DND-41 (cell line): ENCODE results near the gene REST.

Source experiments
- ATAC-seq: fragments of 200-7000 bp; cut with Tn5 transposase; 3 replicates; pipeline ENCODE4 v1.9.1; 2021; ENCODE audit warnings: low read depth; ENCODE audit not compliant: insufficient read depth
- DNase-seq: peaks from one replicate; pipeline ENCODE4 v3.0.0-alpha.2; 2020
- H2AFZ ChIP-seq: 2 replicates; pipeline ENCODE4 v1.6.0; 2012; ENCODE audit warnings: low read depth, low read length
- H3K27ac ChIP-seq: 2 replicates; pipeline ENCODE4 v1.5.1; 2012; ENCODE audit warnings: low read length, inconsistent platforms
- H3K27me3 ChIP-seq: fragments of 200-600 bp; sonication (generic); 2 replicates; pipeline ENCODE4 v1.6.0; 2012; ENCODE audit warnings: low read length, mild to moderate bottlenecking, inconsistent platforms; ENCODE audit not compliant: insufficient read depth, poor library complexity
- H3K36me3 ChIP-seq: 2 replicates; pipeline ENCODE4 v1.5.1; 2012; ENCODE audit warnings: low read length, inconsistent platforms; ENCODE audit not compliant: insufficient read depth
- H3K4me1 ChIP-seq: 2 replicates; pipeline ENCODE4 v1.5.1; 2012; ENCODE audit warnings: mild to moderate bottlenecking, low read length; ENCODE audit not compliant: insufficient read depth
- H3K4me2 ChIP-seq: 2 replicates; pipeline ENCODE4 v1.6.0; 2012; ENCODE audit warnings: mild to moderate bottlenecking, moderate library complexity, low read length, inconsistent platforms; ENCODE audit not compliant: insufficient read depth
- H3K4me3 ChIP-seq, 2 experiments: fragments of 200-600 bp in 1 of 2; shearing (Covaris generic) in 1 of 2; 2 replicates each; pipeline ENCODE4 v1.5.1; 2012 to 2016; ENCODE audit warnings: inconsistent platforms in 2 of 2, low read length in 2 of 2, mild to moderate bottlenecking in 2 of 2, low read depth in 1 of 2, moderate library complexity in 1 of 2
- H3K79me2 ChIP-seq: 2 replicates; pipeline ENCODE4 v1.6.0; 2012; ENCODE audit warnings: low read length, inconsistent platforms; ENCODE audit not compliant: insufficient read depth
- H3K9ac ChIP-seq: 2 replicates; pipeline ENCODE4 v1.6.0; 2012; ENCODE audit warnings: low read depth, mild to moderate bottlenecking, inconsistent platforms, low read length, moderate library complexity
- H3K9me3 ChIP-seq: 2 replicates; pipeline ENCODE4 v1.5.1; 2012; ENCODE audit warnings: low read length, moderate library complexity, mild to moderate bottlenecking, inconsistent platforms; ENCODE audit not compliant: insufficient read depth, severe bottlenecking
- H4K20me1 ChIP-seq: 2 replicates; pipeline ENCODE4 v1.6.0; 2012; ENCODE audit warnings: low read length; ENCODE audit not compliant: insufficient read depth
- EZH2 ChIP-seq: IDR thresholded peaks from 3 replicates; pipeline ENCODE4 v1.6.1; 2012; ENCODE audit warnings: borderline replicate concordance, low read depth, mild to moderate bottlenecking, moderate library complexity, low read length, inconsistent platforms; ENCODE audit not compliant: severe bottlenecking
- TF ChIP-seq, protein P1 (sequence below): IDR thresholded peaks from 2 replicates; pipeline ENCODE4 v1.5.1; 2012; ENCODE audit warnings: borderline replicate concordance, low read length, moderate library complexity, mild to moderate bottlenecking; ENCODE audit not compliant: poor library complexity, severe bottlenecking; ENCODE audit errors: extremely low read depth

REST gene

DNA sequence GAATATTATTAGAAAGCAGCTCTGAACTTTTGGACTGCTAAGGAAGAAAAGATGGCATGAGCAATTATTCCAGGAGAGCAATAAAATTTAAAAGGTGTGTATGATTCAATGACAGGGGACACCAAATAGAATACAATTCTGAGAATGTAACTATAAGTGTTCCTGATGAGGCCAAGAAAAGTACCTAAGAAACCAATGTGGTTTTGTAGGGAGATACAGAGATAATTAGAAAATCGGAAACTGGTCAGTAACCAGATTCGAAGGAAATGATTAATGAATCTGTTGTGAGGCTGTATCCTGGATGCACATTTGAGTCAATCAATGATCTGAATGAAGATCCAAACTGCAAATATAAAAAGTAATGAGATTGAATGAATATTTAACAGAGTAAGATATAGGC lies 63.7 kb downstream of the REST start:
- peaks cover 33% of the 10 kb centered on the region for H3K4me1 ChIP-seq
- no peaks in the 10 kb centered on the region for H3K27me3 ChIP-seq
- no peaks in the 10 kb centered on the region for H3K9me3 ChIP-seq
- no peak overlapping the region for H2AFZ ChIP-seq
- peaks cover 46% of the 10 kb centered on the region for H3K79me2 ChIP-seq
- ATAC-seq (no peak), DNase-seq (no peak)
- H4K20me1 ChIP-seq, result peaks cover 19% of the 10 kb centered on the region
- H3K27ac ChIP-seq, result no peak overlapping the region
- TF ChIP-seq EZH2, result no peak
- TF ChIP-seq, protein P1, sequence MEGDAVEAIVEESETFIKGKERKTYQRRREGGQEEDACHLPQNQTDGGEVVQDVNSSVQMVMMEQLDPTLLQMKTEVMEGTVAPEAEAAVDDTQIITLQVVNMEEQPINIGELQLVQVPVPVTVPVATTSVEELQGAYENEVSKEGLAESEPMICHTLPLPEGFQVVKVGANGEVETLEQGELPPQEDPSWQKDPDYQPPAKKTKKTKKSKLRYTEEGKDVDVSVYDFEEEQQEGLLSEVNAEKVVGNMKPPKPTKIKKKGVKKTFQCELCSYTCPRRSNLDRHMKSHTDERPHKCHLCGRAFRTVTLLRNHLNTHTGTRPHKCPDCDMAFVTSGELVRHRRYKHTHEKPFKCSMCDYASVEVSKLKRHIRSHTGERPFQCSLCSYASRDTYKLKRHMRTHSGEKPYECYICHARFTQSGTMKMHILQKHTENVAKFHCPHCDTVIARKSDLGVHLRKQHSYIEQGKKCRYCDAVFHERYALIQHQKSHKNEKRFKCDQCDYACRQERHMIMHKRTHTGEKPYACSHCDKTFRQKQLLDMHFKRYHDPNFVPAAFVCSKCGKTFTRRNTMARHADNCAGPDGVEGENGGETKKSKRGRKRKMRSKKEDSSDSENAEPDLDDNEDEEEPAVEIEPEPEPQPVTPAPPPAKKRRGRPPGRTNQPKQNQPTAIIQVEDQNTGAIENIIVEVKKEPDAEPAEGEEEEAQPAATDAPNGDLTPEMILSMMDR, result no peak
- H3K9ac ChIP-seq, result no peak overlapping the region
- H3K36me3 ChIP-seq, result peaks cover 86% of the 10 kb centered on the region
- no peak overlapping the region for H3K4me3 ChIP-seq
- H3K4me2 ChIP-seq, result no peak overlapping the region

DNA sequence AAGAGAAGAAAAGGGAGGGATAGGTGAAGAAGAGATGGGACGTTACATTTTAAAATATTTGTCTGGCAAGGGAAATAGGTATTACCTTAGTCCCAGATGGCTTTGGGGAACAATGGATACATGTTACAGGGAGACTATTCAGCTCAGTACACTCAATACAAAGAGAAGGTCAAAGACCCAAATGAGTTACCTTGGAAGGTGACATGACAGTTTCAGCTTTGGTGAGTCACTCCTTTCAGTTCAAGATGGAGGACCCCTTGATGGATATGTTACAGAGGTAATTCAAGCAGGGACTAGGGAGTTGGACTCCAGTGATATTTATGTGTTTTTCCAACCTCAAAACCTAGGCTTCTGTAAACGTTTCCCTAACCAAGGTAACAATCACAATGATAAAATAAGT lies 64.7 kb downstream of the REST start:
- TF ChIP-seq, protein P1, result no peak
- no peak for TF ChIP-seq EZH2
- ATAC-seq (no peak), DNase-seq (no peak)
- Histone ChIP-seq H3K27ac (no peak overlapping the region), H3K27me3 (no peaks in the 10 kb centered on the region), H3K4me2 (no peak overlapping the region), H3K79me2 (peaks cover 57% of the 10 kb centered on the region), H2AFZ (no peak overlapping the region), H4K20me1 (peaks cover 28% of the 10 kb centered on the region), H3K4me1 (peaks cover 35% of the 10 kb centered on the region), H3K4me3 (no peak overlapping the region), H3K36me3 (peaks cover 82% of the 10 kb centered on the region), H3K9ac (no peak overlapping the region), H3K9me3 (no peaks in the 10 kb centered on the region)

DNA sequence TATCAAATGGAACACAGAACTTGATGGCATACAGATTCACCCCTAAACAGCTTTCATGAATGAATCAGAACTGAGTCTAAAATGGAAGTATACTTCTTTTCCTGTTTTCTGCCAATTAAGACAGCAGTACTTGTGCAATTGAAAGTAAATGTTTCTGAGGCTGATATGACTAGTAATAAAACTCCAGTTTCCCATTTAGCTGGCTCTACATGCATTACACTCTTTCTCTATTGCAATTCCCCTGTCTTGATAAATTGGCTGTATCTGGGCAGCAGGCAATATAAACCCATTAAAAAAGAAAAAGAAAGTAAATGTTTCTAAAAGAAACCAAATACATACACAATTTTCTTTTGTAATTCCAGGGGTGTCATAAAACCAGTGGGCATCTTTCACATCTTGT lies 65.1 kb downstream of the REST start:
- Histone ChIP-seq H3K9ac (no peak overlapping the region), H3K4me3 (no peak overlapping the region), H3K27me3 (no peaks in the 10 kb centered on the region), H3K4me1 (peaks cover 35% of the 10 kb centered on the region), H3K79me2 (peaks cover 57% of the 10 kb centered on the region), H3K4me2 (no peak overlapping the region), H3K36me3 (peaks cover 78% of the 10 kb centered on the region), H2AFZ (no peak overlapping the region), H3K27ac (no peak overlapping the region), H4K20me1 (peaks cover 28% of the 10 kb centered on the region), H3K9me3 (no peaks in the 10 kb centered on the region)
- DNase-seq (no peak), ATAC-seq (no peak)
- TF ChIP-seq EZH2, result no peak
- TF ChIP-seq, protein P1, result no peak

DNA sequence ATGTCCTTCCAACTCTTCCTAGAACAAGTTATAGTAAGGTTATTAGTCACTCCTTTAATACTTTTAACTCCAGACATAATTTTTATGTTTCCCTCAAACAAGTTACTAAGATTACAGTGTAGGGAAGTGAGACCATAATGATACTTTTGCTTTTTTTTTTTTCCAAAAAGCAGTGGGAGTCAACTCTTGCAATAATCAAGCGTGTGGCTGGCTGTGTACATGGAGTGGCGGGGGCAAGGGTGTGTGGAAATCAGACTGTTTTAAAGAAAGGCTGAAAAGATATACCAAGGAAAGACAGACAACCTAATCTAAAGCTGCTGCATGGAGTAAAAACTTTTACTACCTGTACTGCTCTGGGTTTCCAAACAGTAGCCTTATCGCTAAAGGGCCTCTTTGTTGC lies 65.6 kb downstream of the REST start:
- H4K20me1 ChIP-seq, result peaks cover 28% of the 10 kb centered on the region
- H2AFZ ChIP-seq, result no peak overlapping the region
- H3K79me2 ChIP-seq, result peaks cover 57% of the 10 kb centered on the region
- no peak overlapping the region for H3K9ac ChIP-seq
- H3K4me2 ChIP-seq, result no peak overlapping the region
- H3K4me1 ChIP-seq, result peaks cover 35% of the 10 kb centered on the region
- H3K36me3 ChIP-seq, result peaks cover 73% of the 10 kb centered on the region
- no peak overlapping the region for H3K27ac ChIP-seq
- DNase-seq, result no peak
- no peak overlapping the region for H3K4me3 ChIP-seq
- H3K27me3 ChIP-seq, result no peaks in the 10 kb centered on the region
- ATAC-seq, result no peak
- no peak for TF ChIP-seq EZH2
- TF ChIP-seq, protein P1, result no peak
- no peaks in the 10 kb centered on the region for H3K9me3 ChIP-seq
